ENCODE data around the gene FER. TPM values are rescaled to one million over a fixed set of nuclear protein-coding genes. Genes with fewer than 3 reads are reported as not detected.

The FER gene
- total and polyA plus RNA-seq, 9 of the 15 experiments (the other 6 are each of a cell fraction or from before 2014, with no cell fraction given) = 6.7 to 18.2 (median 8.9) TPM

GRCh38 chr5:108727651-108728565, 19.8 kb upstream of the FER start (continued):
- TF ChIP-seq, protein P1, sequence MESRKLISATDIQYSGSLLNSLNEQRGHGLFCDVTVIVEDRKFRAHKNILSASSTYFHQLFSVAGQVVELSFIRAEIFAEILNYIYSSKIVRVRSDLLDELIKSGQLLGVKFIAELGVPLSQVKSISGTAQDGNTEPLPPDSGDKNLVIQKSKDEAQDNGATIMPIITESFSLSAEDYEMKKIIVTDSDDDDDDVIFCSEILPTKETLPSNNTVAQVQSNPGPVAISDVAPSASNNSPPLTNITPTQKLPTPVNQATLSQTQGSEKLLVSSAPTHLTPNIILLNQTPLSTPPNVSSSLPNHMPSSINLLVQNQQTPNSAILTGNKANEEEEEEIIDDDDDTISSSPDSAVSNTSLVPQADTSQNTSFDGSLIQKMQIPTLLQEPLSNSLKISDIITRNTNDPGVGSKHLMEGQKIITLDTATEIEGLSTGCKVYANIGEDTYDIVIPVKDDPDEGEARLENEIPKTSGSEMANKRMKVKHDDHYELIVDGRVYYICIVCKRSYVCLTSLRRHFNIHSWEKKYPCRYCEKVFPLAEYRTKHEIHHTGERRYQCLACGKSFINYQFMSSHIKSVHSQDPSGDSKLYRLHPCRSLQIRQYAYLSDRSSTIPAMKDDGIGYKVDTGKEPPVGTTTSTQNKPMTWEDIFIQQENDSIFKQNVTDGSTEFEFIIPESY (CRISPR knock-in tag; IDR thresholded peaks at IDR 0.05) = peak; percentile 30; the same call in 1 of the 2 replicates
- no peak for TF ChIP-seq SRSF9 (IDR thresholded peaks at IDR 0.05; ENCODE audit: borderline replicate concordance, low read depth, low read length)
- no peak for TF ChIP-seq DACH1 (IDR thresholded peaks at IDR 0.05; ENCODE audit: partially characterized antibody)
- peak; percentile 71 for TF ChIP-seq SP1 (CRISPR knock-in tag; IDR thresholded peaks at IDR 0.05)
- no peak for TF ChIP-seq CHD4 (IDR thresholded peaks at IDR 0.05; ENCODE audit: insufficient read depth, insufficient replicate concordance, low read depth, low read length, poor library complexity, severe bottlenecking)
- no peak for TF ChIP-seq DDX20 (tag; IDR thresholded peaks at IDR 0.05; ENCODE audit: low read depth)
- no peak for TF ChIP-seq MECOM (CRISPR knock-in tag; IDR thresholded peaks at IDR 0.05)
- TF ChIP-seq ZBTB8A (IDR thresholded peaks at IDR 0.05; ENCODE audit: partially characterized antibody) = no peak
- TF ChIP-seq POLR3A (IDR thresholded peaks at IDR 0.05; ENCODE audit: borderline replicate concordance, extremely low read depth, insufficient read depth, insufficient read length) = no peak
- TF ChIP-seq, protein P2, sequence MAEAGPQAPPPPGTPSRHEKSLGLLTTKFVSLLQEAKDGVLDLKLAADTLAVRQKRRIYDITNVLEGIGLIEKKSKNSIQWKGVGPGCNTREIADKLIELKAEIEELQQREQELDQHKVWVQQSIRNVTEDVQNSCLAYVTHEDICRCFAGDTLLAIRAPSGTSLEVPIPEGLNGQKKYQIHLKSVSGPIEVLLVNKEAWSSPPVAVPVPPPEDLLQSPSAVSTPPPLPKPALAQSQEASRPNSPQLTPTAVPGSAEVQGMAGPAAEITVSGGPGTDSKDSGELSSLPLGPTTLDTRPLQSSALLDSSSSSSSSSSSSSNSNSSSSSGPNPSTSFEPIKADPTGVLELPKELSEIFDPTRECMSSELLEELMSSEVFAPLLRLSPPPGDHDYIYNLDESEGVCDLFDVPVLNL (CRISPR knock-in tag; IDR thresholded peaks at IDR 0.05; ENCODE audit: low read depth) = no peak
- TF ChIP-seq KAT8 (IDR thresholded peaks at IDR 0.05; ENCODE audit: low read depth) = no peak
- no peak for TF ChIP-seq ZNF311 (CRISPR knock-in tag; IDR thresholded peaks at IDR 0.05)
- no peak for TF ChIP-seq HDGF (IDR thresholded peaks at IDR 0.05)
- 0 out of 2 replicates have a peak, but pooled peaks have one; percentile 33 for TF ChIP-seq THAP7 (CRISPR knock-in tag; IDR thresholded peaks at IDR 0.05)
- TF ChIP-seq RCOR1 (IDR thresholded peaks at IDR 0.05; ENCODE audit: borderline replicate concordance in 1 of 2, low read depth in 2 of 2, low read length in 2 of 2) = peak in 1 of 2 experiments; percentile 68; a peak in 2 of 4 replicates
- peak; percentile 42; the same call in 1 of the 2 replicates for TF ChIP-seq RB1 (IDR thresholded peaks at IDR 0.05; ENCODE audit: low read depth)
- no peak for TF ChIP-seq ZNF23 (CRISPR knock-in tag; IDR thresholded peaks at IDR 0.05)
- 0 out of 2 replicates have a peak, but pooled peaks have one; percentile 12 for TF ChIP-seq GATAD2A (IDR thresholded peaks at IDR 0.05)
- TF ChIP-seq BHLHE40 (IDR thresholded peaks at IDR 0.05; ENCODE audit: low read length) = no peak
- TF ChIP-seq ZBTB1 (CRISPR knock-in tag; IDR thresholded peaks at IDR 0.05; ENCODE audit: borderline replicate concordance, low read depth) = peak; percentile 47; the same call in 1 of the 2 replicates
- TF ChIP-seq PHB2 (IDR thresholded peaks at IDR 0.05; ENCODE audit: low read depth) = no peak
- TF ChIP-seq HSF4 (CRISPR knock-in tag; IDR thresholded peaks at IDR 0.05; ENCODE audit: borderline replicate concordance) = no peak
- TF ChIP-seq MCM2 (IDR thresholded peaks at IDR 0.05; ENCODE audit: low read depth) = no peak
- TF ChIP-seq, protein P3, sequence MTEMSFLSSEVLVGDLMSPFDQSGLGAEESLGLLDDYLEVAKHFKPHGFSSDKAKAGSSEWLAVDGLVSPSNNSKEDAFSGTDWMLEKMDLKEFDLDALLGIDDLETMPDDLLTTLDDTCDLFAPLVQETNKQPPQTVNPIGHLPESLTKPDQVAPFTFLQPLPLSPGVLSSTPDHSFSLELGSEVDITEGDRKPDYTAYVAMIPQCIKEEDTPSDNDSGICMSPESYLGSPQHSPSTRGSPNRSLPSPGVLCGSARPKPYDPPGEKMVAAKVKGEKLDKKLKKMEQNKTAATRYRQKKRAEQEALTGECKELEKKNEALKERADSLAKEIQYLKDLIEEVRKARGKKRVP (CRISPR knock-in tag; IDR thresholded peaks at IDR 0.05) = peak; percentile 53; the same call in 1 of the 2 replicates
